ENCODE data around the gene CKLF. TPM values are rescaled to one million over a fixed set of nuclear protein-coding genes. Genes with fewer than 3 reads are reported as not detected.

The CKLF gene
- total RNA-seq, 1 donor from 2014 or later, result 37.0 TPM

GRCh38 chr16:66517586-66518263 is 34.7 kb upstream of the CKLF start:
- no peak for DNase-seq

GRCh38 chr16:66519482-66520373 is 32.6 kb upstream of the CKLF start:
- no peak for DNase-seq

- no peak for DNase-seq
Observed at GRCh38 chr16:66520406-66521170, 31.8 kb upstream of the CKLF start.

- DNase-seq, result no peak
Observed at GRCh38 chr16:66521252-66521713, 31.1 kb upstream of the CKLF start.

GRCh38 chr16:66521951-66522771 is 30.2 kb upstream of the CKLF start:
- no peak for DNase-seq

GRCh38 chr16:66522816-66523590 is 29.4 kb upstream of the CKLF start:
- no peak for DNase-seq

GRCh38 chr16:66523861-66524354 is 28.5 kb upstream of the CKLF start:
- no peak for DNase-seq

GRCh38 chr16:66524601-66525164 is 27.7 kb upstream of the CKLF start:
- no peak for DNase-seq

- DNase-seq, result no peak
Observed at GRCh38 chr16:66525396-66526180, 26.8 kb upstream of the CKLF start.

GRCh38 chr16:66528294-66528693 is 24.1 kb upstream of the CKLF start:
- no peak for DNase-seq

- no peak for DNase-seq
Observed at GRCh38 chr16:66529475-66529874, 22.9 kb upstream of the CKLF start.

- DNase-seq, result no peak
Observed at GRCh38 chr16:66534376-66534799, 18.0 kb upstream of the CKLF start.

GRCh38 chr16:66536525-66536924 is 15.9 kb upstream of the CKLF start:
- DNase-seq, result no peak

GRCh38 chr16:66537236-66537635 is 15.1 kb upstream of the CKLF start:
- DNase-seq, result no peak

GRCh38 chr16:66538910-66539309 is 13.5 kb upstream of the CKLF start:
- no peak for DNase-seq

GRCh38 chr16:66539623-66540469 is 12.5 kb upstream of the CKLF start:
- DNase-seq, result no peak

- DNase-seq, result no peak
Observed at GRCh38 chr16:66541388-66542355, 10.7 kb upstream of the CKLF start.
